Fibroblast of lung (primary cell): Measurements from ENCODE around the gene ACSL3. TPM values are rescaled to one million over a fixed set of nuclear protein-coding genes. Genes with fewer than 3 reads are reported as not detected.

ENCODE experiments used
- DNase-seq, 2 donors: peaks; one replicate each; pipeline versions ENCODE4 v3.0.0 to v3.0.0-alpha.2; 2010; ENCODE audit warnings: low read depth in 2 of 2
- H2AFZ ChIP-seq: 2 replicates; pipeline ENCODE4 v1.5.1; 2012; ENCODE audit warnings: low read length, control low read depth, inconsistent platforms
- H3K27ac ChIP-seq: 2 replicates; pipeline ENCODE4 v1.5.1; 2011; ENCODE audit warnings: low read length, control low read depth; ENCODE audit not compliant: insufficient read depth
- H3K27me3 ChIP-seq: 2 replicates; pipeline ENCODE4 v1.5.1; 2011; ENCODE audit warnings: mild to moderate bottlenecking, low read length; ENCODE audit not compliant: control insufficient read depth, insufficient read depth
- H3K36me3 ChIP-seq: 2 replicates; pipeline ENCODE4 v1.5.1; 2011; ENCODE audit warnings: low read length; ENCODE audit not compliant: control insufficient read depth, insufficient read depth
- H3K4me1 ChIP-seq: 2 replicates; pipeline ENCODE4 v1.5.1; 2011; ENCODE audit warnings: low read length; ENCODE audit not compliant: control insufficient read depth, insufficient read depth; ENCODE audit errors: extremely low read depth
- H3K4me2 ChIP-seq: 2 replicates; pipeline ENCODE4 v1.5.1; 2011; ENCODE audit warnings: low read length, control low read depth; ENCODE audit not compliant: insufficient read depth; ENCODE audit errors: extremely low read depth
- H3K4me3 ChIP-seq, 4 experiments: fragments of 200-600 bp in 1 of 4; sonication (generic) in 1 of 4; replicated peaks in 1 of 4; 2 replicates each; pipeline ENCODE4 v1.5.1; 2011 to 2016; ENCODE audit warnings: low read length in 4 of 4, low read depth in 3 of 4, mild to moderate bottlenecking in 3 of 4, control low read depth in 2 of 4, inconsistent platforms in 1 of 4, mixed read lengths in 1 of 4; ENCODE audit not compliant: insufficient read depth in 1 of 4; ENCODE audit errors: control extremely low read depth in 1 of 4
- H3K79me2 ChIP-seq: 2 replicates; pipeline ENCODE4 v1.5.1; 2012; ENCODE audit warnings: mild to moderate bottlenecking, low read length, inconsistent platforms; ENCODE audit not compliant: control insufficient read depth, insufficient read depth
- H3K9ac ChIP-seq: 2 replicates; pipeline ENCODE4 v1.5.1; 2011; ENCODE audit warnings: mild to moderate bottlenecking, low read length, control low read depth; ENCODE audit not compliant: insufficient read depth
- H3K9me3 ChIP-seq: 2 replicates; pipeline ENCODE4 v1.5.1; 2012; ENCODE audit warnings: low read depth, low read length; ENCODE audit not compliant: control insufficient read depth, insufficient read depth
- H4K20me1 ChIP-seq: 2 replicates; pipeline ENCODE4 v1.5.1; 2011; ENCODE audit warnings: low read length; ENCODE audit not compliant: control insufficient read depth, insufficient read depth; ENCODE audit errors: extremely low read depth
- CTCF ChIP-seq, 2 donors: IDR thresholded peaks in 1 of 2; conservative IDR thresholded peaks in 1 of 2; 1 replicate in 1 of 2; 2 replicates in 1 of 2; pipeline ENCODE4 v1.5.1; 2011 to 2012; ENCODE audit warnings: low read length in 2 of 2, control low read depth in 1 of 2, inconsistent platforms in 1 of 2, low read depth in 1 of 2, mild to moderate bottlenecking in 1 of 2
- EZH2 ChIP-seq: IDR thresholded peaks from 2 replicates; pipeline ENCODE4 v1.5.1; 2012; ENCODE audit warnings: low read length, control low read depth, mild to moderate bottlenecking; ENCODE audit errors: missing control alignments
- polyA plus RNA-seq, 2 donors: library from polyadenylated mRNA; depleted of rRNA in 1 of 2; stranded (reverse) in 1 of 2; unstranded in 1 of 2; fragments of >200 nt; gene quantifications; 2 replicates each; pipeline ENCODE4 v1.2.1, GENCODE V29; 2011 to 2012; ENCODE audit warnings: missing spikeins in 1 of 2
- total RNA-seq: library from RNA; depleted of rRNA; stranded (reverse); fragments of >200 nt; gene quantifications from 2 replicates; pipeline ENCODE4 v1.2.1, GENCODE V29; 2014

The ACSL3 gene
- total and polyA plus RNA-seq, 2 donors (not counting 1 experiment from before 2014, with no cell fraction given), result 147 to 377 TPM

GRCh38 chr2:222992137-222992536 lies 131.3 kb downstream of the ACSL3 start:
- no peaks in the 10 kb centered on the region for H3K79me2 ChIP-seq
- H2AFZ ChIP-seq, result peak overlapping the region; percentile 38
- peaks cover 6% of the 10 kb centered on the region for H3K4me1 ChIP-seq
- no peaks in the 10 kb centered on the region for H3K36me3 ChIP-seq
- H3K4me2 ChIP-seq, result no peak overlapping the region
- H3K4me3 ChIP-seq, result no peak overlapping the region
- no peak overlapping the region for H3K27ac ChIP-seq
- no peak for TF ChIP-seq EZH2
- TF ChIP-seq CTCF (conservative IDR thresholded peaks at IDR 0.05 in 1 of 2, IDR thresholded peaks at IDR 0.05 in 1 of 2; ENCODE audit: low read depth in 1 of 2, low read length in 2 of 2), result no peak
- H4K20me1 ChIP-seq, result no peaks in the 10 kb centered on the region
- peak in 1 of 2 donors; percentile 23 for DNase-seq
- no peaks in the 10 kb centered on the region for H3K9me3 ChIP-seq
- H3K9ac ChIP-seq, result no peak overlapping the region
- H3K27me3 ChIP-seq, result no peaks in the 10 kb centered on the region

Other genes starting within 250 kb of the ACSL3 start
- gene FARSB, start 204.9 kb upstream of the ACSL3 start, total RNA-seq, result 9.4 and 9.5 TPM in 2 replicates
- 34.8 and 50.4 TPM in 2 replicates for gene FARSB, start 204.9 kb upstream of the ACSL3 start, polyA plus RNA-seq
- gene MOGAT1, start 189.4 kb upstream of the ACSL3 start, total RNA-seq, result not detected in 2 replicates
- not detected in 2 replicates for gene MOGAT1, start 189.4 kb upstream of the ACSL3 start, polyA plus RNA-seq
- 11.0 and 25.3 TPM in 2 replicates for gene KCNE4, start 191.2 kb downstream of the ACSL3 start, total RNA-seq
- gene KCNE4, start 191.2 kb downstream of the ACSL3 start, polyA plus RNA-seq, result 6.0 and 17.8 TPM in 2 replicates